IMR-90 (cell line): ENCODE data around the gene MATN3. TPM values are rescaled to one million over a fixed set of nuclear protein-coding genes. Genes with fewer than 3 reads are reported as not detected.
A peak's percentile ranks its signal among the peaks of the same experiment; 100 is the strongest.

Experiments
- ATAC-seq: fragments of 200-7000 bp; cut with Tn5 transposase; 2 replicates; pipeline ENCODE4 v1.9.1; 2020; ENCODE audit warnings: low read depth, mild to moderate bottlenecking, moderate library complexity
- BruUV-seq: library from RNA; stranded (reverse); fragments of 400-500 nt; replicated peaks from 2 replicates; lab custom pipeline; 2021; lab: Mats Ljungman, UMichigan
- CTCF ChIA-PET: fragments of 300-600 bp; formaldehyde crosslinking; extraction: SDS; loops from one replicate; lab custom pipeline; 2021; ENCODE audit warnings: antibody characterized with exemption; lab: Yijun Ruan, JAX
- POLR2A ChIA-PET: fragments of 300-600 bp; sonication (Branson Sonifier 250); formaldehyde crosslinking; loops from one replicate; lab custom pipeline; 2022; ENCODE audit warnings: antibody characterized with exemption; ENCODE audit not compliant: unreplicated experiment; lab: Charles Lee
- DNase-seq: peaks from one replicate; pipeline ENCODE4 v3.0.0; 2013
- H2AFZ ChIP-seq: replicated peaks from 2 replicates; pipeline ENCODE3; 2013; ENCODE audit warnings: low read length, mild to moderate bottlenecking; ENCODE audit not compliant: poor library complexity
- H2AK5ac ChIP-seq: 2 replicates; pipeline ENCODE4 v1.6.1; 2013; ENCODE audit warnings: low read depth, low read length, inconsistent platforms
- H2AK9ac ChIP-seq: replicated peaks from 2 replicates; pipeline ENCODE3; 2013; ENCODE audit warnings: mild to moderate bottlenecking, low read depth, low read length, moderate library complexity; ENCODE audit not compliant: poor library complexity
- H2BK120ac ChIP-seq: 2 replicates; pipeline ENCODE4 v1.6.1; 2013; ENCODE audit warnings: low read depth, low read length, inconsistent platforms
- H2BK15ac ChIP-seq: 3 replicates; pipeline ENCODE4 v1.6.1; 2013; ENCODE audit warnings: low read depth, low read length, inconsistent platforms
- H2BK20ac ChIP-seq: 2 replicates; pipeline ENCODE4 v1.6.1; 2013; ENCODE audit warnings: low read depth, mild to moderate bottlenecking, inconsistent platforms, low read length, moderate library complexity
- H2BK5ac ChIP-seq: 2 replicates; pipeline ENCODE4 v1.6.1; 2013; ENCODE audit warnings: mild to moderate bottlenecking, low read depth, low read length, inconsistent platforms; ENCODE audit not compliant: poor library complexity, severe bottlenecking
- H3K14ac ChIP-seq: replicated peaks from 2 replicates; pipeline ENCODE4 v1.6.1; 2013; ENCODE audit warnings: low read depth, low read length, inconsistent platforms
- H3K18ac ChIP-seq: 2 replicates; pipeline ENCODE4 v1.6.1; 2013; ENCODE audit warnings: low read depth, low read length, control low read depth
- H3K23ac ChIP-seq: 2 replicates; pipeline ENCODE4 v1.6.1; 2013; ENCODE audit warnings: low read depth, low read length, inconsistent platforms
- H3K27ac ChIP-seq: 2 replicates; pipeline ENCODE4 v1.5.1; 2013; ENCODE audit warnings: mild to moderate bottlenecking, control low read depth, low read length; ENCODE audit not compliant: insufficient read depth
- H3K27me3 ChIP-seq: 2 replicates; pipeline ENCODE4 v1.6.1; 2013; ENCODE audit warnings: low read length; ENCODE audit not compliant: control insufficient read depth, insufficient read depth
- H3K36me3 ChIP-seq: 2 replicates; pipeline ENCODE4 v1.6.1; 2013; ENCODE audit warnings: low read length, mixed read lengths; ENCODE audit not compliant: control insufficient read depth, insufficient read depth
- H3K4ac ChIP-seq: 2 replicates; pipeline ENCODE4 v1.6.1; 2013; ENCODE audit warnings: low read depth, low read length, inconsistent platforms
- H3K4me1 ChIP-seq: 2 replicates; pipeline ENCODE4 v1.6.1; 2013; ENCODE audit warnings: low read length, mixed read lengths; ENCODE audit not compliant: control insufficient read depth, insufficient read depth
- H3K4me2 ChIP-seq: 2 replicates; pipeline ENCODE4 v1.6.1; 2013; ENCODE audit warnings: low read depth, mild to moderate bottlenecking, control low read depth, low read length, moderate library complexity
- H3K4me3 ChIP-seq: 2 replicates; pipeline ENCODE4 v1.5.1; 2013; ENCODE audit warnings: low read depth, mild to moderate bottlenecking, control low read depth, low read length, moderate library complexity; ENCODE audit not compliant: insufficient read depth
- H3K56ac ChIP-seq: 2 replicates; pipeline ENCODE4 v1.6.1; 2013; ENCODE audit warnings: low read length, inconsistent platforms; ENCODE audit not compliant: insufficient read depth; ENCODE audit errors: extremely low read depth
- H3K79me1 ChIP-seq, 2 experiments: 2 replicates each; pipeline ENCODE4 v1.6.1; 2013; ENCODE audit warnings: low read length in 2 of 2, inconsistent platforms in 1 of 2, low read depth in 1 of 2
- H3K9ac ChIP-seq: 2 replicates; pipeline ENCODE4 v1.6.1; 2013; ENCODE audit warnings: low read depth, low read length, control low read depth
- H3K9me1 ChIP-seq: 2 replicates; pipeline ENCODE4 v1.6.1; 2013; ENCODE audit warnings: low read length, inconsistent platforms; ENCODE audit not compliant: insufficient read depth
- H3K9me3 ChIP-seq: 2 replicates; pipeline ENCODE4 v1.6.1; 2013; ENCODE audit warnings: low read length; ENCODE audit not compliant: control insufficient read depth, insufficient read depth
- H4K20me1 ChIP-seq: 2 replicates; pipeline ENCODE4 v1.6.1; 2013; ENCODE audit warnings: low read length, inconsistent platforms; ENCODE audit not compliant: insufficient read depth
- H4K5ac ChIP-seq: 2 replicates; pipeline ENCODE4 v1.6.1; 2013; ENCODE audit warnings: mild to moderate bottlenecking, low read depth, low read length, control low read depth
- H4K8ac ChIP-seq, 2 experiments: 2 replicates each; pipeline ENCODE4 v1.6.1; 2013; ENCODE audit warnings: low read depth in 2 of 2, low read length in 2 of 2, control low read depth in 1 of 2, inconsistent platforms in 1 of 2
- H4K91ac ChIP-seq: 2 replicates; pipeline ENCODE4 v1.6.1; 2013; ENCODE audit warnings: low read depth, low read length, inconsistent platforms; ENCODE audit not compliant: insufficient read depth
- CHD1 ChIP-seq: IDR thresholded peaks from 2 replicates; pipeline ENCODE4 v1.6.1; 2012; ENCODE audit warnings: low read depth, low read length, improper control_type of control experiment
- MAFK ChIP-seq: IDR thresholded peaks from 2 replicates; pipeline ENCODE4 v1.6.1; 2012; ENCODE audit warnings: low read depth, low read length, improper control_type of control experiment
- RCOR1 ChIP-seq: IDR thresholded peaks from 2 replicates; pipeline ENCODE4 v1.6.1; 2012; ENCODE audit warnings: mild to moderate bottlenecking, low read length, improper control_type of control experiment; ENCODE audit not compliant: insufficient replicate concordance
- dilution Hi-C: fragments of 300-500 bp; cut with HindIII; formaldehyde crosslinking; loops from one replicate; pipeline ENCODE4 v1.14.3; 2018; ENCODE audit warnings: low sequenced_read_pairs; ENCODE audit not compliant: unreplicated experiment
- in situ Hi-C: fragments of 300-500 bp; cut with MboI; formaldehyde crosslinking; loops from 3 replicates; pipeline ENCODE4 v1.14.3; 2019; ENCODE audit warnings: low sequenced_read_pairs, inconsistent platforms, mixed read lengths
- intact Hi-C: fragments of 100-400 bp; cut with micrococcal nuclease; formaldehyde crosslinking; loops from 2 replicates; pipeline ENCODE4 v1.10.0; 2022
- polyA plus RNA-seq, 3 experiments: library from polyadenylated mRNA; depleted of rRNA; stranded (reverse); fragments of >200 nt; gene quantifications; 2 replicates each; pipeline ENCODE4 v1.2.3, GENCODE V29; 2012; ENCODE audit warnings: low replicate concordance in 1 of 3
- total RNA-seq: library from RNA; depleted of rRNA; stranded (reverse); fragments of >200 nt; gene quantifications from 2 replicates; pipeline ENCODE4 v1.2.3, GENCODE V29; 2012
- TF ChIP-seq, protein P1 (sequence below): conservative IDR thresholded peaks from 2 replicates; pipeline ENCODE4 v1.5.1; 2012; ENCODE audit warnings: mild to moderate bottlenecking, low read depth, low read length, improper control_type of control experiment

The MATN3 gene
- total and polyA plus RNA-seq, 2 of the 4 experiments (the other 2 are of a cell fraction), result 0.90 to 3.0 TPM

DNA sequence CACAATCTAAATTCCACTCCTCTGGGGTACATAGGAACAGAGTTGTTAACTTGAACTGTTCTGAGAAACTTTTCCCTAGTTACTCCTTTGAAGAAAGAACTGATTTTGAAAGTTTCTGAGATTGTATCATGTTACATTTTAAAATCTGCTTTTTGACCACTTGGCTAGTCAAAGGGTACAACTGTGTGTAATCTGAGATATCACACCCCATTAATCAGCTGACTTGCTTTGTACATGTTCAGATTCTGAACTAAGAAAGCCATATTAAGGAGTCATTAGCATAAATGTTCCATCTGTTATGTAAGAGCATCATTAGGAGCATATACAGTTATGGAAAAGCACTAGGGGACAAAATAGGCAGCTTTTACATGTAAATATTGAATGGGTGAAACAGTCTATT is 18.7 kb downstream of the MATN3 start:
- Histone ChIP-seq H3K4me1 (peaks cover 2% of the 10 kb centered on the region; the same call in 1 of the 2 replicates), H2BK20ac (no peak overlapping the region), H4K20me1 (no peaks in the 10 kb centered on the region), H2BK15ac (no peak overlapping the region), H2BK5ac (no peak overlapping the region), H3K23ac (no peak overlapping the region), H3K4me2 (no peak overlapping the region; the same call in 1 of the 2 replicates), H3K4me3 (no peak overlapping the region), H2AFZ (no peak overlapping the region), H3K27ac (no peak overlapping the region), H3K9me1 (no peaks in the 10 kb centered on the region), H3K14ac (no peak overlapping the region), H3K27me3 (no peaks in the 10 kb centered on the region), H4K5ac (no peak overlapping the region), H2AK9ac (no peak overlapping the region), H4K91ac (no peak overlapping the region), H3K18ac (no peak overlapping the region), H2BK120ac (no peak overlapping the region), H2AK5ac (no peak overlapping the region), H3K9me3 (no peaks in the 10 kb centered on the region), H3K4ac (no peak overlapping the region), H3K79me1 (peaks cover 0 to 11% of the 10 kb centered on the region in 2 experiments; a peak in 3 of 4 replicates), H3K56ac (no peak overlapping the region), H4K8ac (no peak overlapping the region), H3K9ac (no peak overlapping the region), H3K36me3 (no peaks in the 10 kb centered on the region)
- in situ Hi-C loops (no loop called here), dilution Hi-C loops (no loop called here), intact Hi-C loops (no loop called here)
- BruUV-seq, result no TSS peak
- no peak for TF ChIP-seq RCOR1
- TF ChIP-seq MAFK, result no peak
- TF ChIP-seq, protein P1, sequence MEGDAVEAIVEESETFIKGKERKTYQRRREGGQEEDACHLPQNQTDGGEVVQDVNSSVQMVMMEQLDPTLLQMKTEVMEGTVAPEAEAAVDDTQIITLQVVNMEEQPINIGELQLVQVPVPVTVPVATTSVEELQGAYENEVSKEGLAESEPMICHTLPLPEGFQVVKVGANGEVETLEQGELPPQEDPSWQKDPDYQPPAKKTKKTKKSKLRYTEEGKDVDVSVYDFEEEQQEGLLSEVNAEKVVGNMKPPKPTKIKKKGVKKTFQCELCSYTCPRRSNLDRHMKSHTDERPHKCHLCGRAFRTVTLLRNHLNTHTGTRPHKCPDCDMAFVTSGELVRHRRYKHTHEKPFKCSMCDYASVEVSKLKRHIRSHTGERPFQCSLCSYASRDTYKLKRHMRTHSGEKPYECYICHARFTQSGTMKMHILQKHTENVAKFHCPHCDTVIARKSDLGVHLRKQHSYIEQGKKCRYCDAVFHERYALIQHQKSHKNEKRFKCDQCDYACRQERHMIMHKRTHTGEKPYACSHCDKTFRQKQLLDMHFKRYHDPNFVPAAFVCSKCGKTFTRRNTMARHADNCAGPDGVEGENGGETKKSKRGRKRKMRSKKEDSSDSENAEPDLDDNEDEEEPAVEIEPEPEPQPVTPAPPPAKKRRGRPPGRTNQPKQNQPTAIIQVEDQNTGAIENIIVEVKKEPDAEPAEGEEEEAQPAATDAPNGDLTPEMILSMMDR, result no peak
- no peak for TF ChIP-seq CHD1
- ChIA-PET CTCF (interaction anchor here (1.2 kb wide), 1 partner anchor 247 kb away, joined by 3 read pairs; no protein-coding TSS in a partner anchor), POLR2A (interaction anchor here (0.9 kb wide), 1 partner anchor 9 kb away, joined by 5 read pairs; no protein-coding TSS in a partner anchor)
- DNase-seq (peak; percentile 51), ATAC-seq (no peak)
